Karpas-422 (cell line): ENCODE data around the gene NRXN2. TPM values are rescaled to one million over a fixed set of nuclear protein-coding genes. Genes with fewer than 3 reads are reported as not detected.
"Not testable (repeated sequence)": the region's sequence is repeated elsewhere in the genome, so short reads cannot be mapped to it uniquely, and the experiment has no call there.

Experiments
- DNase-seq: peaks from one replicate; pipeline ENCODE4 v3.0.0-alpha.2; 2015
- H2AFZ ChIP-seq: fragments of 200-600 bp; sonication (generic); 2 replicates; pipeline ENCODE4 v1.6.1; 2014; ENCODE audit warnings: antibody characterized with exemption, low read length, mixed read lengths
- H3K27ac ChIP-seq: fragments of 200-600 bp; sonication (generic); 2 replicates; pipeline ENCODE4 v1.5.1; 2014; ENCODE audit warnings: mild to moderate bottlenecking, low read length, moderate library complexity
- H3K27me3 ChIP-seq: fragments of 200-600 bp; sonication (generic); 2 replicates; pipeline ENCODE4 v1.6.1; 2014; ENCODE audit warnings: low read length, mixed read lengths
- H3K36me3 ChIP-seq: fragments of 200-600 bp; sonication (generic); 2 replicates; pipeline ENCODE4 v1.6.1; 2014; ENCODE audit warnings: low read length, mixed read lengths; ENCODE audit not compliant: insufficient read depth
- H3K4me1 ChIP-seq: fragments of 200-600 bp; sonication (generic); 2 replicates; pipeline ENCODE4 v1.6.1; 2014; ENCODE audit warnings: mild to moderate bottlenecking, low read length, mixed read lengths
- H3K4me2 ChIP-seq: fragments of 200-600 bp; sonication (generic); 2 replicates; pipeline ENCODE4 v1.6.1; 2014; ENCODE audit warnings: low read length, low read depth, mild to moderate bottlenecking; ENCODE audit not compliant: poor library complexity, severe bottlenecking
- H3K4me3 ChIP-seq: fragments of 200-600 bp; sonication (generic); 2 replicates; pipeline ENCODE4 v1.5.1; 2014; ENCODE audit warnings: mild to moderate bottlenecking, antibody characterized with exemption, low read length, mixed read lengths
- H3K79me2 ChIP-seq: fragments of 200-600 bp; sonication (generic); 2 replicates; pipeline ENCODE4 v1.6.1; 2014; ENCODE audit warnings: mild to moderate bottlenecking, low read length, mixed read lengths
- H3K9ac ChIP-seq: fragments of 200-600 bp; sonication (generic); 2 replicates; pipeline ENCODE4 v1.6.0; 2014; ENCODE audit warnings: low read length
- H3K9me2 ChIP-seq: fragments of 200-600 bp; sonication (generic), shearing (Covaris generic); replicated peaks from 2 replicates; pipeline ENCODE4 v1.6.0; 2014; ENCODE audit warnings: mild to moderate bottlenecking, low read length, moderate library complexity; ENCODE audit not compliant: insufficient read depth
- H3K9me3 ChIP-seq: fragments of 300-700, 200-600 bp; sonication (generic); 2 replicates; pipeline ENCODE4 v1.6.1; 2014; ENCODE audit warnings: low read length, mixed read lengths
- H4K20me1 ChIP-seq: fragments of 200-600 bp; sonication (generic); 2 replicates; pipeline ENCODE4 v1.6.1; 2014; ENCODE audit warnings: mild to moderate bottlenecking, antibody characterized with exemption, low read length, low read depth; ENCODE audit not compliant: insufficient read depth
- total RNA-seq: library from RNA; depleted of rRNA; stranded (reverse); fragments of >200 nt; shearing (Covaris generic); gene quantifications from 2 replicates; pipeline ENCODE4 v1.2.3, GENCODE V29; 2014; ENCODE audit warnings: low replicate concordance

The NRXN2 gene
- total RNA-seq, 1 experiment from 2014 or later: not detected

- no peak overlapping the region for H3K4me3 ChIP-seq
- H3K4me2 ChIP-seq: no peak overlapping the region
- H3K36me3 ChIP-seq: no peaks in the 10 kb centered on the region
- no peaks in the 10 kb centered on the region for H4K20me1 ChIP-seq
- no peaks in the 10 kb centered on the region for H3K9me2 ChIP-seq
- H3K27me3 ChIP-seq: no peaks in the 10 kb centered on the region
- no peak overlapping the region for H2AFZ ChIP-seq
- H3K9ac ChIP-seq: no peak overlapping the region
- H3K9me3 ChIP-seq: peaks cover 5% of the 10 kb centered on the region; the same call in 1 of the 2 replicates
- no peaks in the 10 kb centered on the region for H3K4me1 ChIP-seq
- no peak for DNase-seq
- no peaks in the 10 kb centered on the region for H3K79me2 ChIP-seq
- H3K27ac ChIP-seq: no peak overlapping the region
Observed at GRCh38 chr11:64598797-64599697, 124.0 kb downstream of the NRXN2 start.

DNA sequence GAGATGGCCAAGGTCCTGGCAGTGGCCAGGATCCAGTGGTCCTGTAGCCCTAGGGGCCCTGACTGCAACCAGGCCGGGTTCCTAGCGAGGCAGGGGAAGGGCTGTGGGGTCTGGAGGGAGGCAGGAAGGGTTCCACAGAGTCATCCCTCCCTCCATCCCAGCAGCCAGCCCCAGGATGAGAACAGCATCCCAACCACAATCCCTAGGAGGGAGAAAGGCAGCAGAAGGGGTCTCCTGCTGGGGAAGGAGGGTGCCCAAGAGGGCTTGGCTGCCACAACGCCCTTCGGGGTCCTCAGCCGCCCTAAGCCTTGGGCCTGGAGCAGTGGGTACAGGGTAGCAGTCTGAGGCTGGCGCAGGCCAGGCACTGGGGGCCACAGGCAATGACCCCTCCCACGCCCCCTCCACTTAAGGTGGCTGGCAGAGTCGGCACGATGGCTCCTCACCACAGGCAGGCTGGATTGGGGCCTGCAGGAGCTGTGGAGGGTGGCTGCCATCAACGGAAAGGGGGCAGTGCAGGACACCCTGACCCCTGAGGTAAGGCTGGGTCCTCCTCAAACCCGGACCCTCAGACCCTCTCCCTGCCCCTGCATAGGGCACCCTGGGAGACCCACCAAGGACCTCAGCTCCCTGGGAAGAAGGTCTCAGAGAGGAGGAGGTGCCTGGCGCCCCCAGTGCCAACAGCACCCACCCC, 124.7 kb downstream of the NRXN2 start:
- Histone ChIP-seq H3K4me2 (no peak overlapping the region), H3K4me1 (no peaks in the 10 kb centered on the region), H3K27ac (no peak overlapping the region), H3K4me3 (no peak overlapping the region), H3K79me2 (no peaks in the 10 kb centered on the region), H3K36me3 (no peaks in the 10 kb centered on the region), H3K9me3 (peaks cover 5% of the 10 kb centered on the region; the same call in 1 of the 2 replicates), H3K27me3 (no peaks in the 10 kb centered on the region), H3K9ac (no peak overlapping the region), H3K9me2 (no peaks in the 10 kb centered on the region), H4K20me1 (no peaks in the 10 kb centered on the region), H2AFZ (no peak overlapping the region)
- no peak for DNase-seq

- H3K9me3 ChIP-seq: peaks cover 5% of the 10 kb centered on the region; the same call in 1 of the 2 replicates
- no peak overlapping the region for H2AFZ ChIP-seq
- H3K9ac ChIP-seq: no peak overlapping the region
- no peaks in the 10 kb centered on the region for H3K9me2 ChIP-seq
- H4K20me1 ChIP-seq: no peaks in the 10 kb centered on the region
- H3K4me3 ChIP-seq: no peak overlapping the region
- H3K27ac ChIP-seq: no peak overlapping the region
- no peak for DNase-seq
- H3K79me2 ChIP-seq: no peaks in the 10 kb centered on the region
- no peaks in the 10 kb centered on the region for H3K27me3 ChIP-seq
- H3K4me2 ChIP-seq: no peak overlapping the region
- H3K36me3 ChIP-seq: no peaks in the 10 kb centered on the region
- H3K4me1 ChIP-seq: no peaks in the 10 kb centered on the region
Observed at GRCh38 chr11:64597671-64598101, 125.3 kb downstream of the NRXN2 start.

GRCh38 chr11:64595922-64596321, 127.1 kb downstream of the NRXN2 start:
- not testable (repeated sequence) for H4K20me1 ChIP-seq, H3K27ac ChIP-seq, H3K9me2 ChIP-seq, H3K9me3 ChIP-seq, H3K27me3 ChIP-seq, H3K36me3 ChIP-seq, H2AFZ ChIP-seq, H3K4me1 ChIP-seq, H3K4me2 ChIP-seq, H3K4me3 ChIP-seq, H3K9ac ChIP-seq, H3K79me2 ChIP-seq, DNase-seq

- DNase-seq: no peak
- peaks cover 5% of the 10 kb centered on the region; the same call in 1 of the 2 replicates for H3K9me3 ChIP-seq
- H3K79me2 ChIP-seq: no peaks in the 10 kb centered on the region
- H4K20me1 ChIP-seq: no peaks in the 10 kb centered on the region
- H3K9ac ChIP-seq: no peak overlapping the region
- H3K4me2 ChIP-seq: no peak overlapping the region
- H3K27ac ChIP-seq: no peak overlapping the region
- H3K36me3 ChIP-seq: no peaks in the 10 kb centered on the region
- no peaks in the 10 kb centered on the region for H3K27me3 ChIP-seq
- H3K9me2 ChIP-seq: no peaks in the 10 kb centered on the region
- no peak overlapping the region for H3K4me3 ChIP-seq
- no peaks in the 10 kb centered on the region for H3K4me1 ChIP-seq
- H2AFZ ChIP-seq: no peak overlapping the region
Observed at GRCh38 chr11:64594159-64594939, 128.6 kb downstream of the NRXN2 start.

DNA sequence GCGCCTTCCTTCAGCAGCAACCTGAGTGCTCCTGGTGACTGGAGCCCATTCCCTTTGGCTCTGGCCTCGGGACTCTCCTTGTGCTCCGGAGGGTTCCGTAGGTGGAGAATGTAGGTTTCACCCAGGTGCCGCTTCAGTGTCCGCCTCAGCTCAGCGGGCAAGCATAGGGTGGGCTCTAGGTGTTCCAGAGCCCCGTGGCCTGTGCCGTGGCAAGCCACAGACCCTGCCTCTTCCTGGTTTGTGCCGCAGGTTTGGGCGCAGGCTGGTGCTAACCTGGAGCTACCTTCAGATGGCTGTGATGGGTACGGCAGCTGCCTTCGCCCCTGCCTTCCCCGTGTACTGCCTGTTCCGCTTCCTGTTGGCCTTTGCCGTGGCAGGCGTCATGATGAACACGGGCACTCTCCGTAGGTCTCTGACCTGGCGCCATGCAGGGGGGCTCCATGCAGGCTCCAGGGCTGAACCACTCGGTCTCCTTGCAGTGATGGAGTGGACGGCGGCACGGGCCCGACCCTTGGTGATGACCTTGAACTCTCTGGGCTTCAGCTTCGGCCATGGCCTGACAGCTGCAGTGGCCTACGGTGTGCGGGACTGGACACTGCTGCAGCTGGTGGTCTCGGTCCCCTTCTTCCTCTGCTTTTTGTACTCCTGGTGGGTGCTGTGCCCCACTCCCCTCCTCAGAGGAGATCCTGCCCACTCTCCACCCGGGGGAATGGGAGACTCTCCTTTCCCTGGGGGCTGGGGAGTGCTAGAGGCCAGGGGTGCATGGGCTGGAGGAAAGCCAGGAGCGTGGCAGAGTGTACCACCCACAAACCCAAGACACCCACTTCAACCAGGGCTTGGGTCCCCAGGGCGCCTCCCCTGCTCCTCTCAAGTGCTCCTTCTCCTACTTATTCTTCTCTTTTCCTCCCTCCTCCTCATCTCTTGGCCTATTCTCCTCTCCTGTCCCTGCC, 129.6 kb downstream of the NRXN2 start:
- H3K4me2 ChIP-seq: no peak overlapping the region
- DNase-seq: no peak
- H3K27me3 ChIP-seq: no peaks in the 10 kb centered on the region
- H3K9ac ChIP-seq: no peak overlapping the region
- H3K9me3 ChIP-seq: peaks cover 5% of the 10 kb centered on the region; the same call in 1 of the 2 replicates
- no peak overlapping the region for H3K27ac ChIP-seq
- no peak overlapping the region for H3K4me3 ChIP-seq
- H3K36me3 ChIP-seq: no peaks in the 10 kb centered on the region
- no peak overlapping the region for H2AFZ ChIP-seq
- no peaks in the 10 kb centered on the region for H3K4me1 ChIP-seq
- H4K20me1 ChIP-seq: no peaks in the 10 kb centered on the region
- H3K9me2 ChIP-seq: no peaks in the 10 kb centered on the region
- no peaks in the 10 kb centered on the region for H3K79me2 ChIP-seq

GRCh38 chr11:64592656-64593055, 130.3 kb downstream of the NRXN2 start:
- no peak overlapping the region for H3K4me2 ChIP-seq
- no peaks in the 10 kb centered on the region for H3K36me3 ChIP-seq
- no peak for DNase-seq
- H4K20me1 ChIP-seq: no peaks in the 10 kb centered on the region
- no peak overlapping the region for H3K9ac ChIP-seq
- H3K9me2 ChIP-seq: no peaks in the 10 kb centered on the region
- H3K9me3 ChIP-seq: peaks cover 5% of the 10 kb centered on the region; the same call in 1 of the 2 replicates
- no peaks in the 10 kb centered on the region for H3K4me1 ChIP-seq
- H3K79me2 ChIP-seq: no peaks in the 10 kb centered on the region
- H2AFZ ChIP-seq: no peak overlapping the region
- no peak overlapping the region for H3K4me3 ChIP-seq
- H3K27ac ChIP-seq: no peak overlapping the region
- no peaks in the 10 kb centered on the region for H3K27me3 ChIP-seq
